ENCODE results near the gene DNAJC22.

- TF ChIP-seq CTCF (conservative IDR thresholded peaks at IDR 0.05 in 1 of 2, IDR thresholded peaks at IDR 0.05 in 1 of 2; ENCODE audit: low read depth in 1 of 2, low read length in 2 of 2), result no peak
- no peak for TF ChIP-seq EZH2 (IDR thresholded peaks at IDR 0.05; ENCODE audit: low read length, missing control alignments)
These were observed 50.3 kb downstream of the DNAJC22 start for GRCh38 chr12:49397000-49397399.

Data from fibroblast of lung (primary cell).